SK-N-DZ (cell line): ENCODE data around the gene EEF2KMT.
"Not testable (repeated sequence)": the region's sequence is repeated elsewhere in the genome, so short reads cannot be mapped to it uniquely, and the experiment has no call there.

ENCODE experiments used
- DNase-seq: peaks from one replicate; pipeline ENCODE4 v3.0.0-alpha.2; 2015; ENCODE audit warnings: low spot score

The EEF2KMT gene

DNA sequence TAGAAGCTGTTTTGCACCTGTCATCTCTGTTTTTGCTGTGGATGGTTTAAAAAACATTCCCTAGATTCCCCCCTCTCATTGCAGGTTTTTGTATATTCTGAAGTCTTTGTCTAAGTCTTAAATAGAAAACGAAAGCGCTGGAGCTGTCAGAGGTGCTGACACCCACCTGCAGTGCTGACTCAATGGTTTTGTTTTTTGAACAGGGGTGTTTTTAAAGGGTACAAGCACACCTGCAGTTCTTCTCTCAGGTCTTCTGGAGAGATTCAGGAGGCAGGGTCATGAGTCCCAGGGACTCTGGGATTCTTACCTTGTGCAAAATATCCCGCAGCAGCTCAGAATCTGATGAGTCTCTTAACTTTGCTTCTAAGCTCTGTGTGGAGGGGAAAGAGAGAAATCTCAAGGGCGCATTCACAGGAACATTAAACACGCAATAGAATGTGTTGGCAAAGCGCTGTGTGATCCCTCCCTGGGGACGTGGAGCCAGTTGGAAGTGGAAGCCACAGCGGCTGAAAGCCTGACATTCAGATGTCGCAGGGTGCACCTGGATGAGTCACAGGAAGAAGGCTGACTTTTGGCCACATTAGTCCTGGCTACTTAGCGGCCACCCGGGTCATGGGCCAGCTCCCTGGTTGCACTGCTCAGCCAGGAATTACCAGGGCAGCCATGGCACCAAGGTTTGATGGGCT lies 2.3 kb downstream of the EEF2KMT start:
- not testable (repeated sequence) for DNase-seq

DNA sequence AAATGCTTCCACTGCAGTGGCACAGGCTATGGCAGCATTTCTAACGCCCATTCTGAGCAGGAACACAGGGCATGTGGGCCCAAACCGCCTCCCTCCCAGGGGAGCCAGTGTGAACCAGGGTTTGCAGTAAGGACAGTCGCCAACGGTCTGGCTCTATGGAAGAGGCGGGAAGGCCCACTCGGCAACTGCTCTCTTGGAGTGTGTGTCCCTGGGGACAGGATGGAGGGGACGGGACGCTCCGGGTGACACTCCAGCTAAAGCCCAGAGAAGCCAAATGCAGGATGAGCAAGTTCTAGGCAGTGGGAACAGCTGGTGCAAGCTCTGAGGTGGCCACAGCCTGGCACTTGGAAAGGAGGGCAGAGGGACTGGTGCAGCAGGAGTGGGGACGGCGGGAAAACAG lies 3.8 kb downstream of the EEF2KMT start:
- not testable (repeated sequence) for DNase-seq

DNA sequence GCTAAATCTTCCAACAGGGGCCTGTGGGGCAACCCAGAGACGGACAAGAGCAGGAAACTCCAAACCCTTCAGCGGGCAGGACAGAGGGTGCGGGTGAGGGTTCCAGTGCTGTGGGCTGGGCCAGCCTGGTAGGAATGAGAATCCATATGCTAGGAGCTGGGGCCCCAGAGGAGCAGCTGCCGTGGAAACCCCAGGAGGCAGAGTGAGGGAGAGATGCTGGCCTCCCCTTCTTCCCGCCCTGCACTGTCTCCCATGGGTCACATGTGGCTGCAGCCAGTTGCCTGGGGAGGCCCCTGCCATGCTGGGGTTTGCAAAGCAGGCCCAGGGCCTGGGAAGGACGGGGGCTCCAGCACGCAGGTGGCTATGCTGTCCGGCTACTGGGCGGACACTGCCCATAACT lies 4.5 kb downstream of the EEF2KMT start:
- DNase-seq = not testable (repeated sequence)

DNA sequence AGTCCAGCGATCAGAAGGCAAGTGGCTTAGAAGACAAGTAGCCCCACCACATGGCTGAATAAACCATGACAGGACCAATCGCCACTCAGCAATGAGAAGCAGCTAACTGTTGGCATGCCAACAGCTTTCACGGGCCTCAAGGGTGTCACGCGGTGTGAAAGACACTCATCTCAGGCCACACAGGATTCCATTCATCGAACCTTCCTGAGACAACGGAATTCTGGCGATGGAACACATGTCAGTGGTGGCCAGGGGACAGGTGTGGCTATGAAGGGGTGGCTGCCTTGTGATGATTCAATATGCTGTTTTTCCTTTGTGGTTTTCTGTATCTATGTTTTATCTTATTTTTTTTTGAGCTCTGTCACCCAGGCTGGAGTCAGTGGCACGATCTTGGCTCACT lies 7.0 kb downstream of the EEF2KMT start:
- not testable (repeated sequence) for DNase-seq

DNA sequence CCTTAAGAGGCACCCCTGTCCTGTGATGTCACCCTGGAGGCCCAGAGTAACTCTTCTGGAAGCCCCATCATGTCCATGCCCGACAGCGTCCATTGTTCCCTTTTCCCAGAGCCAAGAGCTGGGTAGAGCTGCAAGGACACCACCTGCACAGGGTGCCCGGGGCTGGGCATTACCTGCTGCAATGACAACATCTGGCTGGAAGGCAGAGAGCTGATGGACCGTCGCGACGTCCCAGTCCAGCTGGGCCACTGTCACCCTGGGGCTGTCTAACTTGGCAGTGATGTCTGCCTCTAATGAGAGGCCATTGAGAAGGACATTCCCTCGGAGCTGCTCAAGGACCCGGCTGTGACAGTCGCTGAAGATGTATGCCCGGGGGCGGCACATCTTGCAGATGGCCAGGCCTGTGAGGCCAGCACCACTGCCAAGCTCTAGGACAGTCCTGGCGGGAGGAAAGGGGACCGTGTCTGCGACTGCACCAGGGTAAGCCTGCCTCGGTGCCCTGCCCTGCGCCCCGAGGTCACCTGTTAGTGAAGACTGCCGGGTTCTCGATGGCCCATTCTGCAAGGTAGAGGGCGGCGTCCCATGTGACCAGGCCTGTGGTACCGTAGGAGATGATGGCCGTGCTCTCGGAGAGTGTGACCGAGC lies 7.6 kb downstream of the EEF2KMT start:
- DNase-seq = not testable (repeated sequence)

DNA sequence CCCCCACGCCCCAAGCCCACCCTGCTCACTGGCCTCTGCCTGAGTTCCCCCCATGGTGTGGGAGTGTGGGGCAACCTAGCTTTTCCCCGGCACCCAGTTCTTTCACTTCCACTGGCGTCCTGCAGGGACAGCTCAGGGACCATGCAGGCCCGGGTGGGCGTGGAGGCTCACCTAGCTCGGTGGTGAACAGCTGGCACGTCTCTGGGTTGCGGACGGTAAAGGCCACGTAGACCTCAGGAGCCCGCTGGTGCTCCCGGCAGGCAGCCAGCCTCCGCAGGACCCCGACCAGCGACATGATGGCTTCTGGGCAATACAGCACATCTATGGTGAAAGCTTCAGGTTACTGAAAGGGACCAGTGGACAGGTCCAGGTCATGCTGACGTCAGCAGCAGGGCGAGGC lies 8.7 kb downstream of the EEF2KMT start:
- not testable (repeated sequence) for DNase-seq

DNA sequence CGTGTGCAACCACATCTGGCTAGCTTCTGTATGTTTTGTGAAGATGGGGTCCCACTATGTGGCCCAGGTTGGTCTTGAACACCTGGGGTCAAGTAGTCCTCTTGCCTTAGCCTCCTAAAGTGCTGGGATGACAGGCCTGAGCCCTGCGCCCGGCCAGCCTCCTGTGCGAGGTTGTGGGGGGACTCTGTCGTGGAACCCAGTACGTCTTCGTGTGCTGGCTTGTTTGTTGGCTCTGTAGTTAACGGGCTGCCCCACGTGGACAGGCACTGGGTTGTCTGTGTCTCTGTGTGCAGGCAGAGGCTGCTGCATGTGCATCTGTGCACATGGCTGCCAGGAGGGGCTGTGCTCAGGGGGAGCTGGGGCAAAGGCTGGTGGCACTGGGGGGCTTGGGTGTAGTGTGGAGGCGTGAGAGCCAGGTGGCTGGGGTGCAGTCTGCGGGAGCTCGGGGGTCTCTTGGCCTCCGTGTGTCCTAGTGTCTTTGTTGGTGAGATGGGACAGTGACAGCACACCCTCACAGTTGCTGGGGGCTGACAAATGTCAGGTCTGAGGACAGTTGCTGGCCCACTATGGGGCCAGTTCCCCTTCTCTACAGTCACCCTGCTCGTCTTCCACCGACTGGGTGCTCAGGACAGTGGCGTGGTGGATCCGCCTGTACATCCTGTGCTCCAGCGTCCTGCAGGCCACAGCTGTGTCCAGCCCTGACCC lies 9.4 kb downstream of the EEF2KMT start:
- not testable (repeated sequence) for DNase-seq

DNA sequence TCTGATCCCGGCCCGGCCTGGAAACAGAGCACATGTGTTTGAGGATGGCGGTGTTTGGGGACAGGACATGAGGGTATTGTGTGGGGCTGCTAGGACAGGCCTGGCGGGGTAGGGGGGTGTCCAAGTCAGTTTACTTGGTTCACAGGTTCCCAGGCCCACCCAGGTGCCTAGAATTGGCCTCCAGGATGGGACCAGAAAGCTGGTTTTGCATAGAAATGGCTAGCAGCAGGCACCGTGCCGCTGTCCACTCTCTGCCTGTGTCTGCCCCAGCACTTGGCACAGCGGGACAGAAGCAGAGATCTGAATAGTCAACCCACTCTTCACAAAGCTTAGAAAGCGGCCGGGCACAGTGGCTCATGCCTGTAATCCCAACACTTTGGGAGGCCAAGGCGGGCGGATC lies 11.9 kb downstream of the EEF2KMT start:
- DNase-seq = not testable (repeated sequence)

DNA sequence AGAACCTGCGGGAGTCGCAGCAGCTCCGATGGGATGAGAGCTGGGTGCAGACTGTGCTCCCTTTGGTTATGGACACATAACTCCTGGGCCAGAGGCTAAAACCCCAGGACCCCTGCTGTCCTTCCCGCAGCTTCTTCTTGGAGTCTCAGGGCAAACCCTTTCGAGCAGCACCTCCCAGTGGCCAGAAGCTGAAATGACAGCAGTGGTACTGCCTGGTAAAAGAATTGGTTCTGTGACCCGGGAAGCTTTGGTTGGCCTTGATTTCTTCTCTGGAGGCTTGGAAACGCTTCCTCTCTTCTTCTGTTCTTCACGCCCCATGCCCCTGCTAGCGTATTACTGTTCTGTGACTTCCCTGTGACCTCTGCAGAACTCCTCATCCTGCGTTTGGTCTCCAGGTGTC lies 12.8 kb downstream of the EEF2KMT start:
- DNase-seq = peak; percentile 49

DNA sequence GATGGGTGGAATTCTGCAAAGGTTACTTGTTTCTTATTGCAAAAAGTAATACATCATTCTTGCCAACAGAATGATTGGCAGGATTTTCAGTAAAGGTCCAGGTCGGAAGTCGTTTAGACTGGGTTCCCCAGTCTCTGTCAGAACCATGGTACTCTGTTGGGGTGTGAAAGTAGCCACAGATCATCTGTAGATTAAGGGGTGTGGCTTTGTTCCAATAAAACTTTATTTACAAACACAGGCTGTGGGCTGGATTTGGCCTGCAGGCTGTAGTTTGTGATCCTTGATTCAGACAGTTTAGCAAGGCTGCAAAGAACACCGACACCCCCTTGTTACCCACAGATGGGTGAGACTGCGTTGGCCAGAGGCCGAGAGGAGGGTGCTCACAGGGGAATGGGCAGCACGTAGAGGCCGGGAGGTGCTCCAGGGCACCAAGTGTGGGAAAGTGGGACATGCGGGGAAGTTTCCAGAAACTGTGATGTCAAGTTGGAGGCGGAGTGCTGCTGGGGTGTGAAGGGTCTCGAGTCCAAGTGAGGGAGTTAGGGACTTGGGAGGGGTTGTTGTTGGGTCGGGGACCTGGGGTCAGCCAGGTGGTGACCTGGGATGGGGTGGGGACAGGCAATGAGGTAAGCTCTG lies 13.4 kb downstream of the EEF2KMT start:
- not testable (repeated sequence) for DNase-seq

DNA sequence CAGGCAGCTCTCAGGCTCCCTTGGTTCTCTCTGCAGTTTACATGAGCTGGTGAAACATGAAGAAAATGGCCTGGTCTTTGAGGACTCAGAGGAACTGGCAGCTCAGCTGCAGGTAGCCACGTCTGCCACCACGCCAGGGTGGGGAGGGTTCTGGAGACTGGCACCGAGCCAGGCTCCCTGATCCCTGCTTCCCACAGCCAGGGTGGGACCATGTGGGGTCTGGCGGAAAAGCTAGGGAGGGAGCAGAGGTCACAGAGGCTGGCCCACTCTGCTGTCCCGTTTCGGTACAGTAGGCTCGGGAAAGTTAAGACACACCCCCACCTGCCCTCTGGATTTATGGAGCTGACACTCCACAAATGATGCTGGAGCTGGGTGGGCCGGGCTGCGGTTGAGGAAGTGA lies 13.9 kb downstream of the EEF2KMT start:
- DNase-seq = not testable (repeated sequence)

DNA sequence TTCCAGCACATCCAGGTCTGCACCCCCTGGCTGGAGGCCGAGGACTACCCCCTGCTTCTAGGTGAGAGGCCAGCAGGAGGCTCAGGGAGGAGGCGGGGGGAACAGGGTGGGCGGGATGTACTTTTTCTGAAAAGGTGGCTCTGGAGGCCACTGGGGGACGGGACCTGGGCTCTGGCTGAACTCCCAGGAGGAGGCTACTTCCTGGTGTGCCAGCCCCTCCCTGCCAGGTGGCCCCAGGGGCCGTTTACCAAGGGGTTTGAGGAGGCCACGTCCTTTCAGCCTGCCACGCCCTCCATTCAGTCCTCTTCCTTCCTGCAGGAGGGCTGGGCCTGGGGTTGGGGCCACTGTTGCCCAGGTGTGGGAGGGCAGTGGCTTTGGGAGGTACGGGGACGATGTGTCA lies 16.6 kb downstream of the EEF2KMT start:
- not testable (repeated sequence) for DNase-seq

DNA sequence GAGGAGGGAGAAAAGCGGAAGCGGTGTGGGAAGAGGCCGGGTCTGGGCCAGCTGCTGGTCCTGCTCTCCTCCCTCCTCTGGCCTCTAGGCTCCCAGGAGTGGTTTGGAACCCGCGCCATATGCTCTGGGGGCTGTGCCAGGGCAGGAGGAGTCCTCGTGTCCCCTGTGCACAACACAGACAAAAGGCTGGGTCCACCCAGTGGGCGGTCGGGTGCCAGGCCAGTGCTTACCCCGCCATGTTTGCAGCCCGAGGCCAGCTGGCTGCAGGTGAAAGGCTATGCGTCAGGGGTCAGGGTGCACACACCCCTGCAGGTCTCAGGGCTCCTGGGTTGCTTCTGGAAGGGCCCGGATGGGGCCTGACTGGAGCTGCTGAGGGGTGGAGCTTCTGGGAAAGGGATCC lies 17.1 kb downstream of the EEF2KMT start:
- not testable (repeated sequence) for DNase-seq

DNA sequence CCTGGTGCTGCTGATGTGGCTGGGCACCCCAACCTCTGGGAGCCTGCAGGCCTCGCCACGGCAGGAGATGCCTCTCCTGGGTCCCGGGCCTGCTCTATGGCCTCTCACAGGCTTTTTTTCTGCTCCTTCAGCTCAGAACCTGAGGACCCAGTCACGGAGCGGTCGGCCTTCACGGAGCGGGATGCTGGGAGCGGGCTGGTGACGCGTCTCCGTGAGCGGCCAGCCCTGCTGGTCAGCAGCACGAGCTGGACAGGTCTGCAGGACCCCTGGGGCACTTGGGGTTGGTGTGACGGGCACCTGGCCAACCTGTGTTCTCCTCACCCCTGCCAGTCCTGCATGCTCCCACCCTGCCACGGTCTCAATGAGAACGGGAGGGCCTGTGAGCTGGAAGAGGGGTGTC lies 19.0 kb downstream of the EEF2KMT start:
- DNase-seq = no peak

DNA sequence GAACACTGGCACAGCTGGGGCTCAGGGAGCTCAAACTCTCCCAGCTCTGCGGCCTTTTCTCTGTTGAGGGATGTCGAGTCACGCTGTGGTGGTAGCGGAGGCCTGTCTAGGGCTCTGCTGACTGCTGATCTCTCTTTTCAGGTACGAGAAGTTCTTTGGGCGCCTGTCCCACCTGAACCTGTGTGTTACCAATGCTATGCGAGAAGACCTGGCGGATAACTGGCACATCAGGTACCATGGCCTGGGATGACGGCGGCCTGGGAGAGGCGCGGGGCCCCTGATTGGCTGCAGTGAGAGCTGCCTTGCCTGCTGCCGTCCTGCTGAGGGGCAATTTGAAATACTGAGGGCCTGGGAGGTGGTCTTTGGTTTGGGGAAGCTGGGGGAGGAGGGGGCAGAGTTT lies 20.3 kb downstream of the EEF2KMT start:
- DNase-seq = no peak

DNA sequence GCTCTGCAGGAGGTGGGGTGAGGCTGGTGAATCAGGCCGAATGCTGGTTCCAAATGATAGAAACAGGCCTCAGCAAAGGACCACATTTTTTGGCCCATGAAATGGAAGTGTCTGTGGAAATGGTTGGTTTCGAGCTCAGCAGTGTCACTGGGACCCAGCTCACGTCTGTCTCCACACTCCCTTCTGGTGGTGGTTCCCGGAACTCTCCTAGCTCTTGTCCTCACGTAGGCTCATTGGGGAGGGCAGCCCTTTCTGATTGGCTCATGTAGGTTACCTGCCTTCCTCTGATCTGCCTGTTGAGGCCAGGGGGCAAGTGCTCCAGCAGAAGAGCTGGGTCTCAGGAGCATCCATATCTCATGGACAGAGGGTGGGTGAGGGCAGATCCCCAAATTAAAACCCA lies 22.0 kb downstream of the EEF2KMT start:
- DNase-seq = no peak

DNA sequence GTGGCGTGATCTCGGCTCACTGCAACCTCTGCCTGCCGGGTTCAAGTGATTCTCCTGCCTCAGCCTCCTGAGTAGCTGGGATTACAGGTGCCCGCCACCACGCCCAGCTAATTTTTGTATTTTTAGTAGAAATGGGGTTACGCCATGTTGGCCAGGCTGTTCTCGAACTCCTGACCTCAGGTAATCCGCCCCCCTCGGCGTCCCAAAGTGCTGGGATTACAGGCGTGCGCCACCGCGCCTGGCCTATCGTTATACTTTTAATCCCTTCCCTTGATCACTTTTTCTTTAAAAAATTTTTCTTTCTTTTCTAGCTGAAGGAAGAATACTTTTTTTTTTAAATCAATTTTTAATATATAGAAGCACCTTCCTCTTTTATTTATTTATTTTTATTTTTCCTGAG lies 23.8 kb downstream of the EEF2KMT start:
- not testable (repeated sequence) for DNase-seq

DNA sequence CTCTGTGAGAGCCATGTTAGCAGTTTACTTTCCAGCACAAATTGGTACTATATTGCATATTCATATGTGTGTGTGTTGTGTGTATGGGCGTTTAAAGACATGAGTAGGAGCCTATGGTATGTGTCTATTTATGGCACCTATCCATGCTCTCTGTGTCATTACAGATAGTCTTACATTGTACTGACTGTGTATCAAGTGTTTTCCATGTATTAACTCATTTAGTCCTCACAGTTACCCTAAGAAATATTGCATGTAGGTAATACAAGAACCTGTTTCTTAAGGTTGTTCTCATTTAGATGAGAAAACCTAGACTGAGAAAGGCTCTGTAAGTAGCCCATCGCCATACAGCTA lies 24.3 kb downstream of the EEF2KMT start:
- no peak for DNase-seq

DNA sequence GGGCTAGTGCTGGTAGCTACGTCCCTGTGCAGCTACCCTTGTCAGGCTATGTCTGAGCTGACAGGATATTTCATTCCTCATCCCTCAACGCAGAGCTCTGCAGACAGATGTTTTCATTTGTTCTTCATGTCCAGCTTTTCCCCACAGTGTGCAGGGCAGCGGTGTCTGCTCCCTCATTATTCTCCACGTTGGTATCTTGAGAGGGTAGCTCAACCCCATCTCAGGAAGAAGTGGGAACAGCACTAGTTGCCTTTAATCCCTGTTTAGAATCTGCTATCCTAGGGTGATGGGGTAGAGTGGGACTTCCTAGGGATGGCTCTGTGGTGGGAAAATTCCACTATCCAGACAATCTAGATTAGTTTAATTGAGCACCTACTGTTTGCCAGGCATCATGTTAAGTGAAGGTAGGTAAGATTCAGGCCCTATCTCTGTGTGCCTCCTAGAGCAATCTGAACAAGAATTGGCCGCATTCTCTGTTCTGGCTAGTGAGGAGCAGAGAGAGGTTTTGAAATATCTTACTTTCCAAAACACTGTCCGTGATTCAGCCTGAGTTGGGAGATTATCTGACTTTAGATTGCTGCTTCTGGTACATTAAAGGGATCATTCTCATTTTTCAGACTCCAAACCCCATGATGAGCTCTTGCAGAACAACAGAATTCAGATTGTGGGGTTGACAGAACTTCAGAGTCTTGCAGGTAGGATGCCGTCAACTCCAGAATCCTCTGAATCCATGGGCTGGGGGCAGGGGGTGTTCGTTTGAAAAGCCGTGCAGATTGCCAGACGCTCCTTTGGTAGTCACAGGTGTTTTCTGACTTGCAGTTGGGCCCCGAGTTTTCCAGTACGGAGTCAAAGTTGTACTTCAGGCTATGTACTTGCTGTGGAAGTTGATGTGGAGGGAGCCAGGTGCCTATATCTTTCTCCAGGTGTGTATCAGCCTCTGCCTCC lies 25.0 kb downstream of the EEF2KMT start:
- no peak for DNase-seq

DNA sequence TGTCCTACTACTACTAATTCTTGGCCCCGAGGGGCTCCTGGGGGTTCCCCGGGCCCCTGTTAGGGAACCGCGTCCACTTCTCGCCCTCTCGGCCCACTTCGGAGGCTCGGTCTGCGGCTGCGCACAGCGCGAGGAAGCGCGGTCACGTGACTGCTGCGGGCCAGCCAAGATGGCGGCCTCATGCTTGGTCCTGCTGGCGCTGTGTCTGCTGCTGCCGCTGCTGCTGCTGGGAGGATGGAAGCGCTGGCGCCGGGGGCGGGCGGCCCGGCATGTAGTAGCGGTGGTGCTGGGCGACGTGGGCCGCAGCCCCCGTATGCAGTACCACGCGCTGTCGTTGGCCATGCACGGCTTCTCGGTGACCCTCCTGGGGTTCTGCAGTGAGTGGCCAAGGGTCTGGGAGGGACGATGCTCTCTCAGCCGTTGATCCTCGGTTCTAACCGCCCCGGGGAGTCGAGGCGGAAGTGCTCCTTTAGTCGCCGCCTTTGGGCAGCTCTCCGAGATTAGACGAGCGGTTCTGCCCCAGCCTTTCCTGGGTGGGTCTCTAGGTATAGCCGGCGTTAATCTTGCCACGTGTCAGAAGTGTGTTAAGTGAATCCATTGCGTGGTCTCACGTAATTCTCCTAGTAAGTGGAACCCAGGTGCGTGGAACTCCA lies 25.8 kb downstream of the EEF2KMT start, which contains the start of gene ALG1:
Gene ALG1 (plus strand): TSS at position 163 of the 653 bp plus-strand sequence. CDS start 7 bp downstream, at position 170.
- peak; percentile 87 for DNase-seq

DNA sequence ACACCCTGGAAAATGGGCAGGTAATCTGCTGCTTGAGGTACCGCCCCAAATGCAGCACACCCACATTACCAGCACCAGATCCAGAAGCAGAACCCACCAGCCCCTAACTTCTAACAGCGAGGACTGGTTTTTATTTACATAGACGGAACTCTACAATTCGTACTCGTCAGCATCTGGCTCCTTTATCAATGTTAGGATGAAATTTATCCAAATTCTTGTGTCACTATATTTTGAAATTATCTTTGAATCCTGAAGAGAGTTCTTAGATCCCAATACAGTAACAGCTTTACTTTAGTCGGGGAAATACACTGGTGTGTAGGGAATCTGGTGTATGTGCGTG lies 26.3 kb downstream of the EEF2KMT start:
- no peak for DNase-seq
